Camera-type eye (tissue), 1 donor: ENCODE results near the gene RBCK1. TPM values are rescaled to one million over a fixed set of nuclear protein-coding genes. Genes with fewer than 3 reads are reported as not detected.

Experiments used
- total RNA-seq: library from RNA; depleted of rRNA; stranded (reverse); fragments of >200 nt; gene quantifications from one replicate; pipeline ENCODE4 v1.2.3, GENCODE V29; 2014

RBCK1 gene
- total RNA-seq: 69.6 TPM

GRCh38 chr20:407953-408842 is at the start of gene RBCK1:
RBCK1 (plus strand) TSS chr20:408299; CDS start chr20:408758, 459 bp downstream.

DNA sequence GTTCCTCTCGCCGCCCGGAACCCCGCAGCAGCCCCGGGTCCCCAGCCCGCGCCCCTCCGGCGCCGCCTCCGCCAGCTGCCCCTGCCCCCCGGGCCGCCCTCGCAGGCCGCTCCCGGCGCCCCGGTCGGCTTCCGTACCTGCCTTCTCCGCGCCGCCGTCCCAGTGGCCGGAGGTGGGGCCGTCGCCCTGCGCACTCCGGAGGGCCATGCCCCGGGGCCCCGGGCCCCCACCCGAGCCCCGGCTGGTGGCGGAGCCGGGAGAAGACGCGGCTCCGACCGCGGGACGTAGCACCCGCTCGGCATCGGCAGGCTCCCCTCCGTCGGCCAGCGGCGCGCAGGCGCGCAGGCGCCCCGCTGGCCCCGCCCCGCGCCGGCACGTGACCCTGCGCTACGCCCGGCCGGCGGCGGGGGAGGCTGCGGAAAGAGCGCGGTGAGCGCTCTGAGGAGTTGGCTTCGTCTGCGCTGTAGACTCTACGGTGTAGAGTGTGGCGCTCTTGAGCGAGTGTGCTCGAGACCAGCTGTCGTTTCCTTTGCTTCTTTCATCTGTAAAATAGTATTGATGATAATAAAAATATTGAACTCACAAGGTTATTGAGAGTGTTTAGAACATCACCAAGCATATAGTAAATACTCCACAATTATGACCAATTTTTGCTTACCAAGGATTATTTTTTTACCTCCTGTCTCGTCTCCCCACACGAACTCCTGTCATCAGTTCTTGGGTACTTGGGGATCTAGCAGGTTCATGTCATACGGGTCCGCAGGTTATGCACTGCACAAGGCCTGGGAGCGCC is 54.3 kb downstream of the RBCK1 start, which contains the start of gene TBC1D20:
TBC1D20 (minus strand) TSS at position 335 of the 793 bp plus-strand sequence; CDS start at position 207, 128 bp downstream.

Other genes with a start within 250 kb of the RBCK1 start
- not detected for gene DEFB128, start 218.6 kb upstream of the RBCK1 start, total RNA-seq
- gene DEFB129, start 181.0 kb upstream of the RBCK1 start, total RNA-seq: not detected
- gene DEFB132, start 150.6 kb upstream of the RBCK1 start, total RNA-seq: not detected
- gene C20orf96, start 117.5 kb upstream of the RBCK1 start, total RNA-seq: 12.6 TPM
- 34.5 TPM for gene ZCCHC3, start 110.7 kb upstream of the RBCK1 start, total RNA-seq
- 16.4 TPM for gene SOX12, start 82.7 kb upstream of the RBCK1 start, total RNA-seq
- gene NRSN2, start 61.2 kb upstream of the RBCK1 start, total RNA-seq: 16.0 TPM
- 5.7 TPM for gene TRIB3, start 27.5 kb upstream of the RBCK1 start, total RNA-seq
- 41.8 TPM for gene TBC1D20, start 54.2 kb downstream of the RBCK1 start, total RNA-seq
- 201 TPM for gene CSNK2A1, start 135.5 kb downstream of the RBCK1 start, total RNA-seq
- gene TCF15, start 202.0 kb downstream of the RBCK1 start, total RNA-seq: 0.44 TPM
- gene SRXN1, start 244.9 kb downstream of the RBCK1 start, total RNA-seq: 17.9 TPM